ENCODE results near the gene SPINT1. TPM values are rescaled to one million over a fixed set of nuclear protein-coding genes. Genes with fewer than 3 reads are reported as not detected.

Gene SPINT1
- polyA plus RNA-seq, 1 experiment: 0.87 TPM

DNA sequence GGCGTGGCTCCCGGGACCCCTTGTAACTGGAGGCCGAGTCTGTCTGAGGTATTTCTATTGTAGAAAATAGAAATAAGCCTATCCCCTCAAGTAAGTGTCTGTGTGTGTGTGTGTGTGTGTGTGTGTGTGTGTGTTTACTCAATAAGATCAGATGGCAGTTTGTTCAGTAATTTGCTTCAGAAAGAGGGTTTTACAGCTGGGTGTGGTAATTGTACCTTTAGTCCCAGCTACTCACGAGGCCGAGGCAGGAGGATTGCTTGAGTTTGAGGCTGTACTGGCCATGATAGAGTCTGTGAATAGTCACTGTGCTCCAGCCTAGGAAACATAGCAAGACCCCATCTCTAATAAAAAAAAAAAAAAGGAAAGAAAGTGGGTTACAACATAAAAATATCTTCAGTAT, 8.7 kb downstream of the SPINT1 start:
- TF ChIP-seq, protein P1, sequence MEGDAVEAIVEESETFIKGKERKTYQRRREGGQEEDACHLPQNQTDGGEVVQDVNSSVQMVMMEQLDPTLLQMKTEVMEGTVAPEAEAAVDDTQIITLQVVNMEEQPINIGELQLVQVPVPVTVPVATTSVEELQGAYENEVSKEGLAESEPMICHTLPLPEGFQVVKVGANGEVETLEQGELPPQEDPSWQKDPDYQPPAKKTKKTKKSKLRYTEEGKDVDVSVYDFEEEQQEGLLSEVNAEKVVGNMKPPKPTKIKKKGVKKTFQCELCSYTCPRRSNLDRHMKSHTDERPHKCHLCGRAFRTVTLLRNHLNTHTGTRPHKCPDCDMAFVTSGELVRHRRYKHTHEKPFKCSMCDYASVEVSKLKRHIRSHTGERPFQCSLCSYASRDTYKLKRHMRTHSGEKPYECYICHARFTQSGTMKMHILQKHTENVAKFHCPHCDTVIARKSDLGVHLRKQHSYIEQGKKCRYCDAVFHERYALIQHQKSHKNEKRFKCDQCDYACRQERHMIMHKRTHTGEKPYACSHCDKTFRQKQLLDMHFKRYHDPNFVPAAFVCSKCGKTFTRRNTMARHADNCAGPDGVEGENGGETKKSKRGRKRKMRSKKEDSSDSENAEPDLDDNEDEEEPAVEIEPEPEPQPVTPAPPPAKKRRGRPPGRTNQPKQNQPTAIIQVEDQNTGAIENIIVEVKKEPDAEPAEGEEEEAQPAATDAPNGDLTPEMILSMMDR (IDR thresholded peaks at IDR 0.05; ENCODE audit: low read depth, low read length): no peak
- no peak overlapping the region for H3K4me3 ChIP-seq (ENCODE audit: low read depth, low read length)
- CTCF ChIA-PET: no interaction called here
- POLR2A ChIA-PET: no interaction called here
- no peak for DNase-seq (ENCODE audit: low read depth, low spot score)
- H3K27ac ChIP-seq (ENCODE audit: low read depth, low read length): no peak overlapping the region
- no peaks in the 10 kb centered on the region for H3K9me3 ChIP-seq (ENCODE audit: control insufficient read depth, insufficient read depth, low read length)
- peaks cover 35% of the 10 kb centered on the region for H3K27me3 ChIP-seq (ENCODE audit: control insufficient read depth, insufficient read depth, low read length)

DNA sequence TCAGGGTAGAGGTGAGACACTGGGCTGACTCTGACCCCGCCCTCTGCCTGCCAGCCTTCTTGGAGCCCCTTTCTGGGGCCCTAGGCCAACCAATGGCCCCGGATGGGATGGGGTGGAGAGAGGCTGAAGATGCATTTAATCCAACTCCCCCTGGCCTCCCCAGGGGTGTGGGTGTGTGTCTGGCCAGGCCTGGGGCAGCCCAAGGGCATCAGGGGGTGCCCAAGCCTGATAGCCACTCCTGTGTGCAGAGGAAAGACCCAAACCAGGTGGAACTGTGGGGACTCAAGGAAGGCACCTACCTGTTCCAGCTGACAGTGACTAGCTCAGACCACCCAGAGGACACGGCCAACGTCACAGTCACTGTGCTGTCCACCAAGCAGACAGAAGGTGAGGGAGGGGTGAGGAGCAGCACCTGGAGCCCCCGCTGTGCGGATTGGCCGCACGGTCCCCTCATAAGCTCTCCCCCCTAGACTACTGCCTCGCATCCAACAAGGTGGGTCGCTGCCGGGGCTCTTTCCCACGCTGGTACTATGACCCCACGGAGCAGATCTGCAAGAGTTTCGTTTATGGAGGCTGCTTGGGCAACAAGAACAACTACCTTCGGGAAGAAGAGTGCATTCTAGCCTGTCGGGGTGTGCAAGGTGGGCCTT, 9.5 kb downstream of the SPINT1 start:
- H3K27me3 ChIP-seq (ENCODE audit: control insufficient read depth, insufficient read depth, low read length): peaks cover 32% of the 10 kb centered on the region
- no peak for DNase-seq (ENCODE audit: low read depth, low spot score)
- no peak overlapping the region for H3K4me3 ChIP-seq (ENCODE audit: low read depth, low read length)
- H3K9me3 ChIP-seq (ENCODE audit: control insufficient read depth, insufficient read depth, low read length): no peaks in the 10 kb centered on the region
- H3K27ac ChIP-seq (ENCODE audit: low read depth, low read length): no peak overlapping the region
- TF ChIP-seq, protein P1 (IDR thresholded peaks at IDR 0.05; ENCODE audit: low read depth, low read length): no peak
- ChIA-PET CTCF (no interaction called here), POLR2A (no interaction called here)

DNA sequence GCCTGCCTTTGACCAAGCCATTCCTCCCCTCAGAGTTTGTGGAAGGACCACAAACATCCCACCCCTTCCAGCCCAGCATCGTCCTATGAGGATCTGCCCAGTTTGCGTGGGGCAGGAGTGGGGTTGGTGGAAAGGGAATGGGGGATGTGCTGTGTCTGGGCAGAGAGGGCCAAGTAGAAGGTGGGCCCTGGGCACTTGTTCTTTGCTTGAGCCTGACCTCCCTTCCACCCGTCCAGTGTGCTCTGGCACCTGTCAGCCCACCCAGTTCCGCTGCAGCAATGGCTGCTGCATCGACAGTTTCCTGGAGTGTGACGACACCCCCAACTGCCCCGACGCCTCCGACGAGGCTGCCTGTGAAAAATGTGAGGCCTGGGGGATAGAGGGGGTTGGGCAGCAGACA, 10.3 kb downstream of the SPINT1 start:
- Histone ChIP-seq H3K4me3 (ENCODE audit: low read depth, low read length) (no peak overlapping the region), H3K27me3 (ENCODE audit: control insufficient read depth, insufficient read depth, low read length) (peaks cover 31% of the 10 kb centered on the region), H3K9me3 (ENCODE audit: control insufficient read depth, insufficient read depth, low read length) (no peaks in the 10 kb centered on the region), H3K27ac (ENCODE audit: low read depth, low read length) (no peak overlapping the region)
- ChIA-PET POLR2A (no interaction called here), CTCF (interaction anchor here (1.3 to 5.9 kb wide), 2 partner anchors 34 to 40 kb away, joined by 7 to 171 read pairs; partner anchors contain the start of gene VPS18)
- no peak for DNase-seq (ENCODE audit: low read depth, low spot score)
- TF ChIP-seq, protein P1 (IDR thresholded peaks at IDR 0.05; ENCODE audit: low read depth, low read length): no peak

DNA sequence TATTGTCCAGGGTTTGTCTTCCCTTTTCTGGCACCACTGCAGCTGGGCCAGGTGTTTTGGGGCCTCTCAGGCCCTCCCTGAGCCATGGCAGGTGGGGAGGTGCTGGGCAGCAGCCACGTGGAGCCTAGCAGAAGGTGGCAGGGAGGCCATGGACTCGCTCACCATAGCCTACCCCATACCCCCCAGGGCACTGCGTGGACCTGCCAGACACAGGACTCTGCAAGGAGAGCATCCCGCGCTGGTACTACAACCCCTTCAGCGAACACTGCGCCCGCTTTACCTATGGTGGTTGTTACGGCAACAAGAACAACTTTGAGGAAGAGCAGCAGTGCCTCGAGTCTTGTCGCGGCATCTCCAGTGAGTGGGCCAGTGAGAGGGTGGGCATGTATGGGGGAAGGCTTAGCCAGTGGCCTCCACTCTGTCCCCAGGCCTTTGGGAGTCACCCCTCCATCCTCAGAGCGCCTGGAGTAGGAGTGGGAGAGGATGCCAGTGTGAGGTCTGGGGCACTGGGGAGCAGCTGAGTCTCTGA, 11.9 kb downstream of the SPINT1 start:
- Histone ChIP-seq H3K9me3 (ENCODE audit: control insufficient read depth, insufficient read depth, low read length) (no peaks in the 10 kb centered on the region), H3K4me3 (ENCODE audit: low read depth, low read length) (no peak overlapping the region), H3K27ac (ENCODE audit: low read depth, low read length) (no peak overlapping the region), H3K27me3 (ENCODE audit: control insufficient read depth, insufficient read depth, low read length) (peaks cover 21% of the 10 kb centered on the region)
- no peak for DNase-seq (ENCODE audit: low read depth, low spot score)
- TF ChIP-seq, protein P1 (IDR thresholded peaks at IDR 0.05; ENCODE audit: low read depth, low read length): no peak
- ChIA-PET POLR2A (no interaction called here), CTCF (interaction anchor here (0.8 to 5.9 kb wide), 3 partner anchors 12 to 33 kb away, joined by 3 to 171 read pairs (median 39); partner anchors contain the start of gene SPINT1)

DNA sequence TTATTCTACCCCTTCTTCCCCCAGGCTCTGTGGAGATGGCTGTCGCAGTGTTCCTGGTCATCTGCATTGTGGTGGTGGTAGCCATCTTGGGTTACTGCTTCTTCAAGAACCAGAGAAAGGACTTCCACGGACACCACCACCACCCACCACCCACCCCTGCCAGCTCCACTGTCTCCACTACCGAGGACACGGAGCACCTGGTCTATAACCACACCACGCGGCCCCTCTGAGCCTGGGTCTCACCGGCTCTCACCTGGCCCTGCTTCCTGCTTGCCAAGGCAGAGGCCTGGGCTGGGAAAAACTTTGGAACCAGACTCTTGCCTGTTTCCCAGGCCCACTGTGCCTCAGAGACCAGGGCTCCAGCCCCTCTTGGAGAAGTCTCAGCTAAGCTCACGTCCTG, 12.9 kb downstream of the SPINT1 start:
- Histone ChIP-seq H3K27me3 (ENCODE audit: control insufficient read depth, insufficient read depth, low read length) (peaks cover 25% of the 10 kb centered on the region), H3K4me3 (ENCODE audit: low read depth, low read length) (no peak overlapping the region), H3K27ac (ENCODE audit: low read depth, low read length) (no peak overlapping the region), H3K9me3 (ENCODE audit: control insufficient read depth, insufficient read depth, low read length) (no peaks in the 10 kb centered on the region)
- no peak for DNase-seq (ENCODE audit: low read depth, low spot score)
- POLR2A ChIA-PET: interaction anchor here (0.5 kb wide), 1 partner anchor 38 kb away, joined by 5 read pairs; no protein-coding TSS in a partner anchor
- CTCF ChIA-PET: interaction anchor here (0.7 to 5.9 kb wide), 19 partner anchors 9 to 358 kb away, joined by 3 to 171 read pairs (median 4); partner anchors contain the start of gene VPS18
- TF ChIP-seq, protein P1 (IDR thresholded peaks at IDR 0.05; ENCODE audit: low read depth, low read length): no peak
